IMR-90 (cell line): Measurements from ENCODE around the gene IL19. TPM values are rescaled to one million over a fixed set of nuclear protein-coding genes. Genes with fewer than 3 reads are reported as not detected.

Experiments used
- ATAC-seq: fragments of 200-7000 bp; cut with Tn5 transposase; 2 replicates; pipeline ENCODE4 v1.9.1; 2020; ENCODE audit warnings: low read depth, mild to moderate bottlenecking, moderate library complexity
- BruUV-seq: library from RNA; stranded (reverse); fragments of 400-500 nt; replicated peaks from 2 replicates; lab custom pipeline; 2021; lab: Mats Ljungman, UMichigan
- CTCF ChIA-PET: fragments of 300-600 bp; formaldehyde crosslinking; extraction: SDS; loops from one replicate; lab custom pipeline; 2021; ENCODE audit warnings: antibody characterized with exemption; lab: Yijun Ruan, JAX
- POLR2A ChIA-PET: fragments of 300-600 bp; sonication (Branson Sonifier 250); formaldehyde crosslinking; loops from one replicate; lab custom pipeline; 2022; ENCODE audit warnings: antibody characterized with exemption; ENCODE audit not compliant: unreplicated experiment; lab: Charles Lee
- DNase-seq: peaks from one replicate; pipeline ENCODE4 v3.0.0; 2013
- H2AFZ ChIP-seq: replicated peaks from 2 replicates; pipeline ENCODE3; 2013; ENCODE audit warnings: low read length, mild to moderate bottlenecking; ENCODE audit not compliant: poor library complexity
- H2AK5ac ChIP-seq: 2 replicates; pipeline ENCODE4 v1.6.1; 2013; ENCODE audit warnings: low read depth, low read length, inconsistent platforms
- H2AK9ac ChIP-seq: replicated peaks from 2 replicates; pipeline ENCODE3; 2013; ENCODE audit warnings: mild to moderate bottlenecking, low read depth, low read length, moderate library complexity; ENCODE audit not compliant: poor library complexity
- H2BK120ac ChIP-seq: 2 replicates; pipeline ENCODE4 v1.6.1; 2013; ENCODE audit warnings: low read depth, low read length, inconsistent platforms
- H2BK15ac ChIP-seq: 3 replicates; pipeline ENCODE4 v1.6.1; 2013; ENCODE audit warnings: low read depth, low read length, inconsistent platforms
- H2BK20ac ChIP-seq: 2 replicates; pipeline ENCODE4 v1.6.1; 2013; ENCODE audit warnings: low read depth, mild to moderate bottlenecking, inconsistent platforms, low read length, moderate library complexity
- H2BK5ac ChIP-seq: 2 replicates; pipeline ENCODE4 v1.6.1; 2013; ENCODE audit warnings: mild to moderate bottlenecking, low read depth, low read length, inconsistent platforms; ENCODE audit not compliant: poor library complexity, severe bottlenecking
- H3K14ac ChIP-seq: replicated peaks from 2 replicates; pipeline ENCODE4 v1.6.1; 2013; ENCODE audit warnings: low read depth, low read length, inconsistent platforms
- H3K18ac ChIP-seq: 2 replicates; pipeline ENCODE4 v1.6.1; 2013; ENCODE audit warnings: low read depth, low read length, control low read depth
- H3K23ac ChIP-seq: 2 replicates; pipeline ENCODE4 v1.6.1; 2013; ENCODE audit warnings: low read depth, low read length, inconsistent platforms
- H3K27ac ChIP-seq: 2 replicates; pipeline ENCODE4 v1.5.1; 2013; ENCODE audit warnings: mild to moderate bottlenecking, control low read depth, low read length; ENCODE audit not compliant: insufficient read depth
- H3K27me3 ChIP-seq: 2 replicates; pipeline ENCODE4 v1.6.1; 2013; ENCODE audit warnings: low read length; ENCODE audit not compliant: control insufficient read depth, insufficient read depth
- H3K36me3 ChIP-seq: 2 replicates; pipeline ENCODE4 v1.6.1; 2013; ENCODE audit warnings: low read length, mixed read lengths; ENCODE audit not compliant: control insufficient read depth, insufficient read depth
- H3K4ac ChIP-seq: 2 replicates; pipeline ENCODE4 v1.6.1; 2013; ENCODE audit warnings: low read depth, low read length, inconsistent platforms
- H3K4me1 ChIP-seq: 2 replicates; pipeline ENCODE4 v1.6.1; 2013; ENCODE audit warnings: low read length, mixed read lengths; ENCODE audit not compliant: control insufficient read depth, insufficient read depth
- H3K4me2 ChIP-seq: 2 replicates; pipeline ENCODE4 v1.6.1; 2013; ENCODE audit warnings: low read depth, mild to moderate bottlenecking, control low read depth, low read length, moderate library complexity
- H3K4me3 ChIP-seq: 2 replicates; pipeline ENCODE4 v1.5.1; 2013; ENCODE audit warnings: low read depth, mild to moderate bottlenecking, control low read depth, low read length, moderate library complexity; ENCODE audit not compliant: insufficient read depth
- H3K56ac ChIP-seq: 2 replicates; pipeline ENCODE4 v1.6.1; 2013; ENCODE audit warnings: low read length, inconsistent platforms; ENCODE audit not compliant: insufficient read depth; ENCODE audit errors: extremely low read depth
- H3K79me1 ChIP-seq, 2 experiments: 2 replicates each; pipeline ENCODE4 v1.6.1; 2013; ENCODE audit warnings: low read length in 2 of 2, inconsistent platforms in 1 of 2, low read depth in 1 of 2
- H3K9ac ChIP-seq: 2 replicates; pipeline ENCODE4 v1.6.1; 2013; ENCODE audit warnings: low read depth, low read length, control low read depth
- H3K9me1 ChIP-seq: 2 replicates; pipeline ENCODE4 v1.6.1; 2013; ENCODE audit warnings: low read length, inconsistent platforms; ENCODE audit not compliant: insufficient read depth
- H3K9me3 ChIP-seq: 2 replicates; pipeline ENCODE4 v1.6.1; 2013; ENCODE audit warnings: low read length; ENCODE audit not compliant: control insufficient read depth, insufficient read depth
- H4K20me1 ChIP-seq: 2 replicates; pipeline ENCODE4 v1.6.1; 2013; ENCODE audit warnings: low read length, inconsistent platforms; ENCODE audit not compliant: insufficient read depth
- H4K5ac ChIP-seq: 2 replicates; pipeline ENCODE4 v1.6.1; 2013; ENCODE audit warnings: mild to moderate bottlenecking, low read depth, low read length, control low read depth
- H4K8ac ChIP-seq, 2 experiments: 2 replicates each; pipeline ENCODE4 v1.6.1; 2013; ENCODE audit warnings: low read depth in 2 of 2, low read length in 2 of 2, control low read depth in 1 of 2, inconsistent platforms in 1 of 2
- H4K91ac ChIP-seq: 2 replicates; pipeline ENCODE4 v1.6.1; 2013; ENCODE audit warnings: low read depth, low read length, inconsistent platforms; ENCODE audit not compliant: insufficient read depth
- BHLHE40 ChIP-seq: fragments of 150-350 bp; IDR thresholded peaks from 2 replicates; pipeline ENCODE4 v1.6.1; 2016; ENCODE audit warnings: mild to moderate bottlenecking, low read depth, low read length
- POLR2A ChIP-seq: IDR thresholded peaks from 2 replicates; pipeline ENCODE4 v1.6.1; 2012; ENCODE audit warnings: mild to moderate bottlenecking, low read depth, low read length
- RCOR1 ChIP-seq: IDR thresholded peaks from 2 replicates; pipeline ENCODE4 v1.6.1; 2012; ENCODE audit warnings: mild to moderate bottlenecking, low read length, improper control_type of control experiment; ENCODE audit not compliant: insufficient replicate concordance
- WGBS, 2 experiments: methylation state at CpG; one replicate each; pipeline versions ENCODE4 v1.1.5 to v1.1.7; 2013; ENCODE audit warnings: missing lambda C conversion rate in 2 of 2; ENCODE audit not compliant: insufficient read length in 1 of 2; ENCODE audit errors: extremely low coverage in 2 of 2; 5-methylcytosine and 5-hydroxymethylcytosine counted together
- dilution Hi-C: fragments of 300-500 bp; cut with HindIII; formaldehyde crosslinking; loops from one replicate; pipeline ENCODE4 v1.14.3; 2018; ENCODE audit warnings: low sequenced_read_pairs; ENCODE audit not compliant: unreplicated experiment
- in situ Hi-C: fragments of 300-500 bp; cut with MboI; formaldehyde crosslinking; loops from 3 replicates; pipeline ENCODE4 v1.14.3; 2019; ENCODE audit warnings: low sequenced_read_pairs, inconsistent platforms, mixed read lengths
- intact Hi-C: fragments of 100-400 bp; cut with micrococcal nuclease; formaldehyde crosslinking; loops from 2 replicates; pipeline ENCODE4 v1.10.0; 2022
- polyA plus RNA-seq, 3 experiments: library from polyadenylated mRNA; depleted of rRNA; stranded (reverse); fragments of >200 nt; gene quantifications; 2 replicates each; pipeline ENCODE4 v1.2.3, GENCODE V29; 2012; ENCODE audit warnings: low replicate concordance in 1 of 3
- total RNA-seq: library from RNA; depleted of rRNA; stranded (reverse); fragments of >200 nt; gene quantifications from 2 replicates; pipeline ENCODE4 v1.2.3, GENCODE V29; 2012
- TF ChIP-seq, protein P1 (sequence below): conservative IDR thresholded peaks from 2 replicates; pipeline ENCODE4 v1.5.1; 2012; ENCODE audit warnings: mild to moderate bottlenecking, low read depth, low read length, improper control_type of control experiment

Gene IL19
- total and polyA plus RNA-seq, 2 of the 4 experiments (the other 2 are of a cell fraction): not detected

DNA sequence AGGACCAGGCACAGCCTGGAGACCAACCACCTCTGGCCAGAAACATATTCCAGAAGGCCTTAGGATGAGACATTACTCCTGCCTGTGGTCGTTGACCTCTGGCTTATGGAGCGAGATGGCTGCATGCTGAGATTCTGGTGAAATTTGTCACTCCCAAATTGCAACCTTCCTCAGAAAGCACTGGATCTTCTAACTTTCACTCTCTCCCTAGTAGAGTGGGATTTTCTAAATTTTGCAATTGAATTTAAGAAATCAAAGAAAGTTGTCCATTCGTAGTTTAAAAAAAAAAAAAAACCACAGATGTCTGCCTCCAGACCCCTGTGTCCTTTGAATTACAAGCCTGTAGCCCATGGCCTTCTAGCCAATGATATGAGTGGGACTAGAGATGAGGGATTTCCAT, 30.3 kb downstream of the IL19 start:
- no peak for DNase-seq
- H2AFZ ChIP-seq: no peak overlapping the region
- H2BK15ac ChIP-seq: no peak overlapping the region
- in situ Hi-C loops (no loop called here), dilution Hi-C loops (no loop called here), intact Hi-C loops (no loop called here)
- ATAC-seq: no peak
- H4K91ac ChIP-seq: no peak overlapping the region
- no peaks in the 10 kb centered on the region for H3K79me1 ChIP-seq
- H3K18ac ChIP-seq: no peak overlapping the region
- H4K8ac ChIP-seq: no peak overlapping the region
- TF ChIP-seq, protein P1, sequence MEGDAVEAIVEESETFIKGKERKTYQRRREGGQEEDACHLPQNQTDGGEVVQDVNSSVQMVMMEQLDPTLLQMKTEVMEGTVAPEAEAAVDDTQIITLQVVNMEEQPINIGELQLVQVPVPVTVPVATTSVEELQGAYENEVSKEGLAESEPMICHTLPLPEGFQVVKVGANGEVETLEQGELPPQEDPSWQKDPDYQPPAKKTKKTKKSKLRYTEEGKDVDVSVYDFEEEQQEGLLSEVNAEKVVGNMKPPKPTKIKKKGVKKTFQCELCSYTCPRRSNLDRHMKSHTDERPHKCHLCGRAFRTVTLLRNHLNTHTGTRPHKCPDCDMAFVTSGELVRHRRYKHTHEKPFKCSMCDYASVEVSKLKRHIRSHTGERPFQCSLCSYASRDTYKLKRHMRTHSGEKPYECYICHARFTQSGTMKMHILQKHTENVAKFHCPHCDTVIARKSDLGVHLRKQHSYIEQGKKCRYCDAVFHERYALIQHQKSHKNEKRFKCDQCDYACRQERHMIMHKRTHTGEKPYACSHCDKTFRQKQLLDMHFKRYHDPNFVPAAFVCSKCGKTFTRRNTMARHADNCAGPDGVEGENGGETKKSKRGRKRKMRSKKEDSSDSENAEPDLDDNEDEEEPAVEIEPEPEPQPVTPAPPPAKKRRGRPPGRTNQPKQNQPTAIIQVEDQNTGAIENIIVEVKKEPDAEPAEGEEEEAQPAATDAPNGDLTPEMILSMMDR: no peak
- no peak for TF ChIP-seq POLR2A
- TF ChIP-seq BHLHE40: no peak
- TF ChIP-seq RCOR1: no peak
- POLR2A ChIA-PET: no interaction called here
- BruUV-seq: no TSS peak
- no peak overlapping the region for H2AK5ac ChIP-seq
- no peak overlapping the region for H3K56ac ChIP-seq
- H3K23ac ChIP-seq: no peak overlapping the region
- no peak overlapping the region for H3K14ac ChIP-seq
- no peaks in the 10 kb centered on the region for H3K4me1 ChIP-seq
- CTCF ChIA-PET: no interaction called here
- no peak overlapping the region for H2BK120ac ChIP-seq
- H3K27me3 ChIP-seq: peaks cover 4% of the 10 kb centered on the region; the same call in 1 of the 2 replicates
- H3K4me3 ChIP-seq: no peak overlapping the region
- H4K5ac ChIP-seq: no peak overlapping the region
- H2BK5ac ChIP-seq: no peak overlapping the region
- H4K20me1 ChIP-seq: no peaks in the 10 kb centered on the region
- H3K9ac ChIP-seq: no peak overlapping the region
- H2AK9ac ChIP-seq: no peak overlapping the region
- H3K4me2 ChIP-seq: no peak overlapping the region
- H3K9me1 ChIP-seq: peaks cover 7% of the 10 kb centered on the region; the same call in 1 of the 2 replicates
- H3K27ac ChIP-seq: no peak overlapping the region
- H3K36me3 ChIP-seq: no peaks in the 10 kb centered on the region
- no peak overlapping the region for H3K4ac ChIP-seq
- H3K9me3 ChIP-seq: no peaks in the 10 kb centered on the region
- no peak overlapping the region for H2BK20ac ChIP-seq
- no CpG with 5 or more reads among the region's 3 CpGs for WGBS, 2 experiments
